ENCODE measurements around the gene COL4A2.

Gene COL4A2

DNA sequence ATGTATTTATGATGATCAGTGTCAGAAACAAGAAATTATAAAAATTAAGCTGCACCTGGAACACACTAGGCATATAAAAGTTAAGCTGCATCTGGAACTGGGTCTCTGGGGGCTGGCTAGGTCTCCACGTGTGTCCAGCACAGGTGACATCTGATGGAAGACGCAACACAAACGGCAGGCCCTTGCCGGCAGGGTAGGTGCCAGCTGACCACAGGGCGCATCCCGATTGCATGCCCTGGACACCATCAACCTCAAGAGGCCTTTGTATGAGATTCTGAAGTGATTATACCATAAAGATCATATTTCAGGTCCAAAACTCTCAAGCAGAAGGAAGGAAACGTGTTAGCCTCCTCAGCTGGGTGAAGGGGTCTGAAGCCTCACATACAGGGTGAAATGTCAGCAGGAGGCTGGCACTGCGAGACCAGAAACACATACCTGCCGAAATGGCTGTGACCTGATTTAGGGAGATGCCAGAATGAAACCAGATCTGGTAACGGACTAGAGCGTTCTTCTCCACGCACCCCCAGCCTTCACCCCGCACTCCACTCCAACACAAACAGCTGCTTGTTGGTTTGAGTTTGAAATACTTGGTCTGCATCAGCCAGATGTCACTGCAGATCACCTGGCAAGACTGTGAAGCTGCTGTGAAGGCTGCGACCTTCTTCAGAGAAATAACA, 37.4 kb upstream of the COL4A2 start:
- H3K36me3 ChIP-seq (ENCODE audit: control insufficient read depth in 2 of 2, insufficient read depth in 1 of 2, low read length in 2 of 2) = no peaks in the 10 kb centered on the region
- ChIA-PET POLR2A (no interaction called here), CTCF (interaction anchor here (0.6 kb wide), 1 partner anchor 406 kb away, joined by 3 read pairs; no protein-coding TSS in a partner anchor)
- no peak overlapping the region for H3K4me3 ChIP-seq (ENCODE audit: low read depth, low read length)
- H3K9me3 ChIP-seq (ENCODE audit: control insufficient read depth, insufficient read depth, low read depth, low read length) = no peaks in the 10 kb centered on the region
- TF ChIP-seq ZFP41 (tag by site-specific recombination; IDR thresholded peaks at IDR 0.05; ENCODE audit: borderline replicate concordance) (no peak), ZNF560 (tag by site-specific recombination; IDR thresholded peaks at IDR 0.05; ENCODE audit: borderline replicate concordance) (no peak)
- no peaks in the 10 kb centered on the region for H3K4me1 ChIP-seq (ENCODE audit: control insufficient read depth, insufficient read depth, low read length)
- no peak overlapping the region for H3K27ac ChIP-seq (ENCODE audit: extremely low read depth, low read depth, low read length)

- H3K4me1 ChIP-seq (ENCODE audit: control insufficient read depth, insufficient read depth, low read length) = no peaks in the 10 kb centered on the region
- no peaks in the 10 kb centered on the region for H3K9me3 ChIP-seq (ENCODE audit: control insufficient read depth, insufficient read depth, low read depth, low read length)
- no peaks in the 10 kb centered on the region for H3K36me3 ChIP-seq (ENCODE audit: control insufficient read depth in 2 of 2, insufficient read depth in 1 of 2, low read length in 2 of 2)
- POLR2A ChIA-PET = no interaction called here
- no peak overlapping the region for H3K27ac ChIP-seq (ENCODE audit: extremely low read depth, low read depth, low read length)
- H3K4me3 ChIP-seq (ENCODE audit: low read depth, low read length) = no peak overlapping the region
- CTCF ChIA-PET = no interaction called here
- TF ChIP-seq ZNF626 (tag by site-specific recombination; IDR thresholded peaks at IDR 0.05) = no peak
- no peak for TF ChIP-seq OVOL3 (tag by site-specific recombination; IDR thresholded peaks at IDR 0.05)
- no peak for TF ChIP-seq ZNF132 (tag by site-specific recombination; IDR thresholded peaks at IDR 0.05; ENCODE audit: borderline replicate concordance)
- no peak for TF ChIP-seq ZNF777 (tag by site-specific recombination; IDR thresholded peaks at IDR 0.05; ENCODE audit: borderline replicate concordance)
- TF ChIP-seq PRDM4 (tag by site-specific recombination; IDR thresholded peaks at IDR 0.05) = no peak
- no peak for TF ChIP-seq ZNF473 (tag by site-specific recombination; IDR thresholded peaks at IDR 0.05)
- TF ChIP-seq, protein P1, sequence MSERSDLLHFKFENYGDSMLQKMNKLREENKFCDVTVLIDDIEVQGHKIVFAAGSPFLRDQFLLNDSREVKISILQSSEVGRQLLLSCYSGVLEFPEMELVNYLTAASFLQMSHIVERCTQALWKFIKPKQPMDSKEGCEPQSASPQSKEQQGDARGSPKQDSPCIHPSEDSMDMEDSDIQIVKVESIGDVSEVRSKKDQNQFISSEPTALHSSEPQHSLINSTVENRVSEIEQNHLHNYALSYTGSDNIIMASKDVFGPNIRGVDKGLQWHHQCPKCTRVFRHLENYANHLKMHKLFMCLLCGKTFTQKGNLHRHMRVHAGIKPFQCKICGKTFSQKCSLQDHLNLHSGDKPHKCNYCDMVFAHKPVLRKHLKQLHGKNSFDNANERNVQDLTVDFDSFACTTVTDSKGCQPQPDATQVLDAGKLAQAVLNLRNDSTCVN (tag by site-specific recombination; optimal IDR thresholded peaks at IDR 0.05) = no peak
- TF ChIP-seq ZNF571 (tag by site-specific recombination; IDR thresholded peaks at IDR 0.05) = no peak
- no peak for TF ChIP-seq ZNF335 (tag by site-specific recombination; conservative IDR thresholded peaks at IDR 0.05)
- TF ChIP-seq BCL6B (tag by site-specific recombination; IDR thresholded peaks at IDR 0.05) = no peak
- TF ChIP-seq, protein P2, sequence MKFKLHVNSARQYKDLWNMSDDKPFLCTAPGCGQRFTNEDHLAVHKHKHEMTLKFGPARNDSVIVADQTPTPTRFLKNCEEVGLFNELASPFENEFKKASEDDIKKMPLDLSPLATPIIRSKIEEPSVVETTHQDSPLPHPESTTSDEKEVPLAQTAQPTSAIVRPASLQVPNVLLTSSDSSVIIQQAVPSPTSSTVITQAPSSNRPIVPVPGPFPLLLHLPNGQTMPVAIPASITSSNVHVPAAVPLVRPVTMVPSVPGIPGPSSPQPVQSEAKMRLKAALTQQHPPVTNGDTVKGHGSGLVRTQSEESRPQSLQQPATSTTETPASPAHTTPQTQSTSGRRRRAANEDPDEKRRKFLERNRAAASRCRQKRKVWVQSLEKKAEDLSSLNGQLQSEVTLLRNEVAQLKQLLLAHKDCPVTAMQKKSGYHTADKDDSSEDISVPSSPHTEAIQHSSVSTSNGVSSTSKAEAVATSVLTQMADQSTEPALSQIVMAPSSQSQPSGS (tag by site-specific recombination; IDR thresholded peaks at IDR 0.05; ENCODE audit: low read depth) = no peak
- TF ChIP-seq, protein P3, sequence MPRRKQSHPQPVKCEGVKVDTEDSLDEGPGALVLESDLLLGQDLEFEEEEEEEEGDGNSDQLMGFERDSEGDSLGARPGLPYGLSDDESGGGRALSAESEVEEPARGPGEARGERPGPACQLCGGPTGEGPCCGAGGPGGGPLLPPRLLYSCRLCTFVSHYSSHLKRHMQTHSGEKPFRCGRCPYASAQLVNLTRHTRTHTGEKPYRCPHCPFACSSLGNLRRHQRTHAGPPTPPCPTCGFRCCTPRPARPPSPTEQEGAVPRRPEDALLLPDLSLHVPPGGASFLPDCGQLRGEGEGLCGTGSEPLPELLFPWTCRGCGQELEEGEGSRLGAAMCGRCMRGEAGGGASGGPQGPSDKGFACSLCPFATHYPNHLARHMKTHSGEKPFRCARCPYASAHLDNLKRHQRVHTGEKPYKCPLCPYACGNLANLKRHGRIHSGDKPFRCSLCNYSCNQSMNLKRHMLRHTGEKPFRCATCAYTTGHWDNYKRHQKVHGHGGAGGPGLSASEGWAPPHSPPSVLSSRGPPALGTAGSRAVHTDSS (tag by site-specific recombination; IDR thresholded peaks at IDR 0.05) = no peak
- TF ChIP-seq, protein P4, sequence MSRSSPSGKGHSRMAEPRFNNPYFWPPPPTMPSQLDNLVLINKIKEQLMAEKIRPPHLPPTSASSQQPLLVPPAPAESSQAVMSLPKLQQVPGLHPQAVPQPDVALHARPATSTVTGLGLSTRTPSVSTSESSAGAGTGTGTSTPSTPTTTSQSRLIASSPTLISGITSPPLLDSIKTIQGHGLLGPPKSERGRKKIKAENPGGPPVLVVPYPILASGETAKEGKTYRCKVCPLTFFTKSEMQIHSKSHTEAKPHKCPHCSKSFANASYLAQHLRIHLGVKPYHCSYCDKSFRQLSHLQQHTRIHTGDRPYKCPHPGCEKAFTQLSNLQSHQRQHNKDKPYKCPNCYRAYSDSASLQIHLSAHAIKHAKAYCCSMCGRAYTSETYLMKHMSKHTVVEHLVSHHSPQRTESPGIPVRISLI (tag by site-specific recombination; IDR thresholded peaks at IDR 0.05) = no peak
- TF ChIP-seq, protein P5, sequence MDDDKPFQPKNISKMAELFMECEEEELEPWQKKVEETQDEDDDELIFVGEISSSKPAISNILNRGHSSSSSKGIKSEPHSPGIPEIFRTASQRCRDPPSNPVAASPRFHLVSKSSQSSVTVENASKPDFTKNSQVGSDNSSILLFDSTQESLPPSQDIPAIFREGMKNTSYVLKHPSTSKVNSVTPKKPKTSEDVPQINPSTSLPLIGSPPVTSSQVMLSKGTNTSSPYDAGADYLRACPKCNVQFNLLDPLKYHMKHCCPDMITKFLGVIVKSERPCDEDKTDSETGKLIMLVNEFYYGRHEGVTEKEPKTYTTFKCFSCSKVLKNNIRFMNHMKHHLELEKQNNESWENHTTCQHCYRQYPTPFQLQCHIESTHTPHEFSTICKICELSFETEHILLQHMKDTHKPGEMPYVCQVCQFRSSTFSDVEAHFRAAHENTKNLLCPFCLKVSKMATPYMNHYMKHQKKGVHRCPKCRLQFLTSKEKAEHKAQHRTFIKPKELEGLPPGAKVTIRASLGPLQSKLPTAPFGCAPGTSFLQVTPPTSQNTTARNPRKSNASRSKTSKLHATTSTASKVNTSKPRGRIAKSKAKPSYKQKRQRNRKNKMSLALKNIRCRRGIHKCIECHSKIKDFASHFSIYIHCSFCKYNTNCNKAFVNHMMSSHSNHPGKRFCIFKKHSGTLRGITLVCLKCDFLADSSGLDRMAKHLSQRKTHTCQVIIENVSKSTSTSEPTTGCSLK (tag by site-specific recombination; IDR thresholded peaks at IDR 0.05) = no peak
- no peak for TF ChIP-seq ZNF423 (tag by site-specific recombination; IDR thresholded peaks at IDR 0.05)
- no peak for TF ChIP-seq ZSCAN30 (tag by site-specific recombination; IDR thresholded peaks at IDR 0.05)
- TF ChIP-seq, protein P6, sequence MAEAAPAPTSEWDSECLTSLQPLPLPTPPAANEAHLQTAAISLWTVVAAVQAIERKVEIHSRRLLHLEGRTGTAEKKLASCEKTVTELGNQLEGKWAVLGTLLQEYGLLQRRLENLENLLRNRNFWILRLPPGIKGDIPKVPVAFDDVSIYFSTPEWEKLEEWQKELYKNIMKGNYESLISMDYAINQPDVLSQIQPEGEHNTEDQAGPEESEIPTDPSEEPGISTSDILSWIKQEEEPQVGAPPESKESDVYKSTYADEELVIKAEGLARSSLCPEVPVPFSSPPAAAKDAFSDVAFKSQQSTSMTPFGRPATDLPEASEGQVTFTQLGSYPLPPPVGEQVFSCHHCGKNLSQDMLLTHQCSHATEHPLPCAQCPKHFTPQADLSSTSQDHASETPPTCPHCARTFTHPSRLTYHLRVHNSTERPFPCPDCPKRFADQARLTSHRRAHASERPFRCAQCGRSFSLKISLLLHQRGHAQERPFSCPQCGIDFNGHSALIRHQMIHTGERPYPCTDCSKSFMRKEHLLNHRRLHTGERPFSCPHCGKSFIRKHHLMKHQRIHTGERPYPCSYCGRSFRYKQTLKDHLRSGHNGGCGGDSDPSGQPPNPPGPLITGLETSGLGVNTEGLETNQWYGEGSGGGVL (tag by site-specific recombination; IDR thresholded peaks at IDR 0.05) = no peak
- TF ChIP-seq ZNF155 (tag by site-specific recombination; IDR thresholded peaks at IDR 0.05) = no peak
Measured at GRCh38 chr13:110270507-110270906, 36.6 kb upstream of the COL4A2 start.
